Head of caudate nucleus (tissue), 42 donors: ENCODE measurements around the gene HIP1.
A peak's percentile ranks its signal among the peaks of the same experiment; 100 is the strongest.
"Not testable (repeated sequence)": the region's sequence is repeated elsewhere in the genome, so short reads cannot be mapped to it uniquely, and the experiment has no call there.

ENCODE experiments used
- DNase-seq, 42 donors: peaks; one replicate each; pipeline versions ENCODE4 v3.0.0 to v3.0.0-alpha.2; 2020 to 2021; ENCODE audit warnings: mixed read lengths in 7 of 42
- intact Hi-C: fragments of 100-400 bp; cut with DNase I; formaldehyde crosslinking; loops from one replicate; pipeline ENCODE4 v1.15.0; 2022

HIP1 gene

GRCh38 chr7:75630549-75630948, 108.2 kb downstream of the HIP1 start:
- no peak for DNase-seq
- intact Hi-C loops = no loop called here

- peak in 2 of 42 donors; percentile 17 to 19 for DNase-seq
- intact Hi-C loops = no loop called here
Observed at GRCh38 chr7:75629044-75629443, 109.7 kb downstream of the HIP1 start.

GRCh38 chr7:75628055-75628454, 110.7 kb downstream of the HIP1 start:
- intact Hi-C loops = no loop called here

GRCh38 chr7:75626954-75627353, 111.8 kb downstream of the HIP1 start:
- intact Hi-C loops = no loop called here
- DNase-seq = no peak

More at GRCh38 chr7:75628055-75628454, 110.7 kb downstream of the HIP1 start:
- DNase-seq = no peak

- DNase-seq = no peak
- intact Hi-C loops = no loop called here
Observed at GRCh38 chr7:75625868-75626267, 112.9 kb downstream of the HIP1 start.

- intact Hi-C loops = no loop called here
- DNase-seq = peak in 16 of 42 donors; percentile 11 to 52 (median 30)
Observed at GRCh38 chr7:75624134-75624832, 114.5 kb downstream of the HIP1 start.

- intact Hi-C loops = no loop called here
- peak in 40 of 42 donors; percentile 27 to 81 (median 54) for DNase-seq
Observed at GRCh38 chr7:75623390-75624133, 115.2 kb downstream of the HIP1 start.

GRCh38 chr7:75621124-75621523, 117.6 kb downstream of the HIP1 start:
- DNase-seq = no peak
- intact Hi-C loops = no loop called here

- intact Hi-C loops = no loop called here
- no peak for DNase-seq
Observed at GRCh38 chr7:75619636-75620035, 119.1 kb downstream of the HIP1 start.

- intact Hi-C loops = no loop called here
- DNase-seq = peak in 38 of 42 donors; percentile 26 to 85 (median 54)
Observed at GRCh38 chr7:75617634-75618234, 121.0 kb downstream of the HIP1 start.

GRCh38 chr7:75616421-75617167, 122.1 kb downstream of the HIP1 start:
- intact Hi-C loops = no loop called here
- no peak for DNase-seq

GRCh38 chr7:75614401-75614800, 124.3 kb downstream of the HIP1 start:
- DNase-seq = no peak
- intact Hi-C loops = no loop called here

GRCh38 chr7:75613351-75613750, 125.4 kb downstream of the HIP1 start:
- DNase-seq = no peak
- intact Hi-C loops = no loop called here

GRCh38 chr7:75611557-75612178, 127.1 kb downstream of the HIP1 start:
- peak; percentile 82 to 99 (median 94) for DNase-seq
- intact Hi-C loops = no loop called here

GRCh38 chr7:75609416-75609815, 129.3 kb downstream of the HIP1 start:
- not testable (repeated sequence) for DNase-seq

GRCh38 chr7:75608451-75609122, 130.2 kb downstream of the HIP1 start:
- no peak for DNase-seq
- intact Hi-C loops = no loop called here

More at GRCh38 chr7:75609416-75609815, 129.3 kb downstream of the HIP1 start:
- intact Hi-C loops = not testable (repeated sequence)

GRCh38 chr7:75604408-75604807, 134.3 kb downstream of the HIP1 start:
- intact Hi-C loops = no loop called here
- no peak for DNase-seq

- intact Hi-C loops, DNase-seq: not testable (repeated sequence)
Observed at GRCh38 chr7:75602831-75603230, 135.9 kb downstream of the HIP1 start.
